SK-N-SH (cell line): ENCODE measurements around the gene PPARGC1A. TPM values are rescaled to one million over a fixed set of nuclear protein-coding genes. Genes with fewer than 3 reads are reported as not detected.

Source experiments
- CTCF ChIA-PET: fragments of 300-600, 350-600 bp; formaldehyde crosslinking; extraction: SDS; loops from one replicate; lab custom pipeline; 2021; lab: Yijun Ruan, JAX
- POLR2A ChIA-PET: fragments of 350-600 bp; sonication (Branson Sonifier 250); formaldehyde crosslinking; extraction: SDS; loops from one replicate; lab custom pipeline; 2020; ENCODE audit warnings: antibody characterized with exemption, inconsistent platforms; lab: Yijun Ruan, JAX
- DNase-seq: peaks from one replicate; pipeline ENCODE4 v3.0.0; 2012
- H2AFZ ChIP-seq: fragments of 200-600 bp; sonication (generic); 2 replicates; pipeline ENCODE4 v1.8.1; 2016; ENCODE audit warnings: antibody characterized with exemption, mild to moderate bottlenecking, low read depth
- H3F3A ChIP-seq: fragments of 200-600 bp; sonication (generic); replicated peaks from 2 replicates; pipeline ENCODE3; 2016; ENCODE audit warnings: antibody characterized with exemption, mild to moderate bottlenecking; ENCODE audit not compliant: insufficient read depth
- H3K27ac ChIP-seq, 2 experiments: fragments of 200-500 bp in 1 of 2; fragments of 200-600 bp in 1 of 2; sonication (Bioruptor generic) in 1 of 2; sonication (generic), shearing (Covaris generic) in 1 of 2; 2 replicates each; pipeline versions ENCODE4 v1.5.1 to v1.6.1; 2014 to 2016; ENCODE audit warnings: low read depth in 2 of 2, inconsistent platforms in 1 of 2, low read length in 1 of 2, mild to moderate bottlenecking in 1 of 2, mixed read lengths in 1 of 2
- H3K27me3 ChIP-seq: fragments of 200-600 bp; sonication (generic), shearing (Covaris generic); 2 replicates; pipeline ENCODE4 v1.6.1; 2016; ENCODE audit warnings: mixed run types; ENCODE audit not compliant: insufficient read depth
- H3K36me3 ChIP-seq, 2 experiments: fragments of 200-500 bp in 1 of 2; fragments of 200-600 bp in 1 of 2; sonication (Bioruptor generic) in 1 of 2; sonication (generic) in 1 of 2; replicated peaks in 1 of 2; 2 replicates each; pipeline versions ENCODE3 to v1.5.1; 2014 to 2016; ENCODE audit warnings: low read length in 1 of 2, mild to moderate bottlenecking in 1 of 2; ENCODE audit not compliant: insufficient read depth in 2 of 2, control insufficient read depth in 1 of 2
- H3K4me1 ChIP-seq, 2 experiments: fragments of 200-500 bp in 1 of 2; fragments of 200-600 bp in 1 of 2; sonication (Bioruptor generic) in 1 of 2; sonication (generic), shearing (Covaris generic) in 1 of 2; 2 replicates each; pipeline versions ENCODE4 v1.5.1 to v1.6.1; 2014 to 2016; ENCODE audit warnings: low read depth in 1 of 2, low read length in 1 of 2, mixed run types in 1 of 2; ENCODE audit not compliant: insufficient read depth in 2 of 2, control insufficient read depth in 1 of 2
- H3K4me2 ChIP-seq: fragments of 200-600 bp; sonication (generic), shearing (Covaris generic); 2 replicates; pipeline ENCODE4 v1.6.1; 2017; ENCODE audit warnings: mixed run types
- H3K4me3 ChIP-seq, 2 experiments: fragments of 200-500 bp in 1 of 2; fragments of 200-600 bp in 1 of 2; sonication (Bioruptor generic) in 1 of 2; sonication (generic), shearing (Covaris generic) in 1 of 2; 2 replicates each; pipeline versions ENCODE4 v1.5.1 to v1.8.1; 2014 to 2016; ENCODE audit warnings: low read depth in 2 of 2, inconsistent platforms in 1 of 2, low read length in 1 of 2, mild to moderate bottlenecking in 1 of 2, mixed read lengths in 1 of 2, moderate library complexity in 1 of 2
- H3K79me2 ChIP-seq: fragments of 200-600 bp; sonication (generic); 2 replicates; pipeline ENCODE4 v1.8.1; 2017; ENCODE audit warnings: mild to moderate bottlenecking; ENCODE audit not compliant: insufficient read depth
- H3K9ac ChIP-seq: fragments of 200-600 bp; sonication (generic); 2 replicates; pipeline ENCODE4 v1.6.1; 2017; ENCODE audit warnings: mixed run types
- H3K9me2 ChIP-seq: fragments of 200-600 bp; sonication (generic); 2 replicates; pipeline ENCODE4 v1.6.1; 2017; ENCODE audit warnings: mixed run types
- H3K9me3 ChIP-seq: fragments of 200-600 bp; sonication (generic); 2 replicates; pipeline ENCODE4 v1.6.1; 2017; ENCODE audit warnings: mixed run types, mild to moderate bottlenecking, moderate library complexity
- H4K20me1 ChIP-seq: fragments of 200-600 bp; sonication (generic); 2 replicates; pipeline ENCODE4 v1.6.1; 2017; ENCODE audit warnings: mild to moderate bottlenecking, mixed run types; ENCODE audit not compliant: insufficient read depth
- CTCF ChIP-seq: fragments of 200-600 bp; sonication (generic); IDR thresholded peaks from 2 replicates; pipeline ENCODE4 v1.6.1; 2017; ENCODE audit warnings: antibody characterized with exemption, mild to moderate bottlenecking, moderate library complexity
- EZH2phosphoT487 ChIP-seq: fragments of 200-600 bp; sonication (generic); IDR thresholded peaks from 2 replicates; pipeline ENCODE4 v1.6.1; 2017; ENCODE audit warnings: low read depth, mixed run types, mild to moderate bottlenecking, antibody characterized with exemption, moderate library complexity, borderline replicate concordance
- FOSL2 ChIP-seq: IDR thresholded peaks from 2 replicates; pipeline ENCODE4 v1.4.0; 2012; ENCODE audit warnings: low read depth, mild to moderate bottlenecking, moderate library complexity, borderline replicate concordance
- FOXM1 ChIP-seq: IDR thresholded peaks from 2 replicates; pipeline ENCODE4 v1.4.0; 2012; ENCODE audit warnings: low read depth, mild to moderate bottlenecking
- GABPA ChIP-seq: IDR thresholded peaks from 2 replicates; pipeline ENCODE4 v1.4.0; 2012; ENCODE audit warnings: low read depth, mild to moderate bottlenecking
- GATA2 ChIP-seq: sonication (generic); formaldehyde crosslinking; IDR thresholded peaks from 2 replicates; pipeline ENCODE4 v1.5.0; 2020; ENCODE audit warnings: mild to moderate bottlenecking, missing genetic modification reagents
- JUND ChIP-seq: IDR thresholded peaks from 2 replicates; pipeline ENCODE4 v1.4.0; 2012
- MAX ChIP-seq: IDR thresholded peaks from 2 replicates; pipeline ENCODE4 v1.4.0; 2012; ENCODE audit warnings: low read depth
- NFIC ChIP-seq: IDR thresholded peaks from 2 replicates; pipeline ENCODE4 v1.4.0; 2012; ENCODE audit warnings: borderline replicate concordance
- NRF1 ChIP-seq: IDR thresholded peaks from 2 replicates; pipeline ENCODE4 v1.6.1; 2012; ENCODE audit warnings: low read depth, mild to moderate bottlenecking, low read length
- POLR2AphosphoS5 ChIP-seq: IDR thresholded peaks from 2 replicates; pipeline ENCODE4 v1.6.1; 2012; ENCODE audit warnings: low read depth, low read length
- RAD21 ChIP-seq: IDR thresholded peaks from 2 replicates; pipeline ENCODE4 v1.6.1; 2012; ENCODE audit warnings: mild to moderate bottlenecking, low read length
- RCOR1 ChIP-seq: fragments of 150-350 bp; IDR thresholded peaks from 2 replicates; pipeline ENCODE4 v1.6.1; 2017; ENCODE audit warnings: antibody characterized with exemption, low read length
- REST ChIP-seq: IDR thresholded peaks from 2 replicates; pipeline ENCODE4 v1.6.1; 2012; ENCODE audit warnings: mild to moderate bottlenecking, low read depth, low read length, moderate library complexity
- RXRA ChIP-seq: IDR thresholded peaks from 2 replicates; pipeline ENCODE4 v1.4.0; 2012; ENCODE audit warnings: low read depth, mild to moderate bottlenecking, borderline replicate concordance
- TAF1 ChIP-seq: IDR thresholded peaks from 2 replicates; pipeline ENCODE4 v1.6.1; 2012; ENCODE audit warnings: low read depth, mild to moderate bottlenecking, low read length, moderate library complexity, borderline replicate concordance
- TCF12 ChIP-seq: IDR thresholded peaks from 2 replicates; pipeline ENCODE4 v1.4.0; 2012
- TEAD4 ChIP-seq: IDR thresholded peaks from 2 replicates; pipeline ENCODE4 v1.4.0; 2012; ENCODE audit warnings: mild to moderate bottlenecking, borderline replicate concordance; ENCODE audit not compliant: insufficient read depth
- USF1 ChIP-seq: IDR thresholded peaks from 2 replicates; pipeline ENCODE4 v1.4.0; 2012; ENCODE audit warnings: low read depth, borderline replicate concordance
- YY1 ChIP-seq: IDR thresholded peaks from 2 replicates; pipeline ENCODE4 v1.4.0; 2012; ENCODE audit warnings: low read depth, mild to moderate bottlenecking
- WGBS: methylation state at CpG from one replicate; pipeline ENCODE4 v1.1.6; 2017; ENCODE audit warnings: low lambda C conversion rate; 5-methylcytosine and 5-hydroxymethylcytosine counted together
- polyA plus RNA-seq, 3 experiments: library from polyadenylated mRNA; depleted of rRNA; stranded (reverse); fragments of >200 nt; gene quantifications; 2 replicates each; pipeline ENCODE4 v1.2.3, GENCODE V29; 2012

PPARGC1A gene
- polyA plus RNA-seq, 1 of the 3 experiments (the other 2 are of a cell fraction), result 0.07 TPM

DNA sequence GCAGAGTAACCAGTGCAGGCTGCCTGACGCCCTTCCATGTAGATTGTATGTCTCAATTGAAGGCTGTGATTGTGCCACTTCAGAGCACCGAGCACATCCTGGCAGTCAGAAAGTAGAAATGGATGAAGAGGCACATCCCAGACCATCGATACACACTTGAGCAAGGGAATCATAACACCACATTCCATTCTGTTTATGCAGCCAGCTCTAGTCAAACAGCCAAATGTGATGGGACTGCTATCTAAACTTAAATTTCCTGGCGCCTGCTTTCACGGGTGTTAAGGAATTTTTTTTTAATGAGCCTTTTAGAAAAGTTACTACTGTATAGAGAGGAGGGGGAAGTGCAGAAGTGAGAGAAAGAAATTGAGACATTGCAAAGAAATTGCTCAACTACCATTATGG is 84.4 kb downstream of the PPARGC1A start:
- H3K79me2 ChIP-seq, result no peaks in the 10 kb centered on the region
- no peaks in the 10 kb centered on the region for H4K20me1 ChIP-seq
- H3K9ac ChIP-seq, result no peak overlapping the region
- H3K36me3 ChIP-seq, result no peaks in the 10 kb centered on the region
- WGBS, result 52% methylated on average over 5 of the region's 5 CpGs
- H3K4me2 ChIP-seq, result no peak overlapping the region
- no peak for DNase-seq
- no peaks in the 10 kb centered on the region for H3K4me1 ChIP-seq
- TF ChIP-seq JUND, result no peak
- TF ChIP-seq TEAD4, result no peak
- no peak for TF ChIP-seq FOSL2
- no peak for TF ChIP-seq USF1
- TF ChIP-seq TCF12, result no peak
- TF ChIP-seq RXRA, result no peak
- no peak for TF ChIP-seq CTCF
- no peak for TF ChIP-seq GATA2 (CRISPR knock-in tag)
- TF ChIP-seq, all 33 proteins: peak for 0
- H3K9me3 ChIP-seq, result no peaks in the 10 kb centered on the region
- H3F3A ChIP-seq, result no peaks in the 10 kb centered on the region
- no peaks in the 10 kb centered on the region for H3K27me3 ChIP-seq
- no peak overlapping the region for H2AFZ ChIP-seq
- ChIA-PET POLR2A (interaction anchor here (0.6 kb wide), 1 partner anchor 254 kb away, joined by 3 read pairs; no protein-coding TSS in a partner anchor), CTCF (no interaction called here)
- H3K9me2 ChIP-seq, result no peaks in the 10 kb centered on the region
- no peak overlapping the region for H3K27ac ChIP-seq
- no peak overlapping the region for H3K4me3 ChIP-seq

- no peaks in the 10 kb centered on the region for H3K9me3 ChIP-seq
- ChIA-PET CTCF (interaction anchor here (0.8 kb wide), 1 partner anchor 8 kb away, joined by 3 read pairs; no protein-coding TSS in a partner anchor), POLR2A (no interaction called here)
- no peaks in the 10 kb centered on the region for H3F3A ChIP-seq
- no peaks in the 10 kb centered on the region for H3K79me2 ChIP-seq
- H3K27ac ChIP-seq, result no peak overlapping the region
- no peak for DNase-seq
- no peaks in the 10 kb centered on the region for H3K36me3 ChIP-seq
- no peak overlapping the region for H3K4me3 ChIP-seq
- 19% methylated on average over 5 of the region's 5 CpGs for WGBS
- no peaks in the 10 kb centered on the region for H3K27me3 ChIP-seq
- no peak overlapping the region for H2AFZ ChIP-seq
- no peak overlapping the region for H3K4me2 ChIP-seq
- H3K4me1 ChIP-seq, result no peaks in the 10 kb centered on the region
- no peaks in the 10 kb centered on the region for H4K20me1 ChIP-seq
- no peaks in the 10 kb centered on the region for H3K9me2 ChIP-seq
- no peak overlapping the region for H3K9ac ChIP-seq
- TF ChIP-seq TEAD4, result no peak
- TF ChIP-seq GABPA, result no peak
- TF ChIP-seq TCF12, result no peak
- no peak for TF ChIP-seq NFIC
- no peak for TF ChIP-seq RAD21
- TF ChIP-seq CTCF, result no peak
- TF ChIP-seq POLR2AphosphoS5, result no peak
- no peak for TF ChIP-seq FOXM1
- TF ChIP-seq NRF1, result no peak
- TF ChIP-seq FOSL2, result no peak
- no peak for TF ChIP-seq EZH2phosphoT487
- TF ChIP-seq GATA2 (CRISPR knock-in tag), result no peak
- no peak for TF ChIP-seq RCOR1
- no peak for TF ChIP-seq YY1
- no peak for TF ChIP-seq MAX
- no peak for TF ChIP-seq REST
- TF ChIP-seq TAF1, result no peak
- no peak for TF ChIP-seq RXRA
Measured at GRCh38 chr4:23789762-23790161, 100.1 kb downstream of the PPARGC1A start.
